MCF 10A (cell line): ENCODE data around the gene SSR4. TPM values are rescaled to one million over a fixed set of nuclear protein-coding genes. Genes with fewer than 3 reads are reported as not detected.

ENCODE experiments used
- BruUV-seq: library from RNA; stranded (reverse); fragments of 400-500 nt; replicated peaks from 2 replicates; lab custom pipeline; 2021; lab: Mats Ljungman, UMichigan
- CTCF ChIA-PET: fragments of 300-600 bp; sonication (Branson Sonifier 250); formaldehyde crosslinking; extraction: SDS; loops from one replicate; lab custom pipeline; 2021; ENCODE audit warnings: antibody characterized with exemption, inconsistent platforms; lab: Yijun Ruan, JAX
- POLR2A ChIA-PET: fragments of 300-600, 350-650 bp; sonication (Branson Sonifier 250); formaldehyde crosslinking; extraction: SDS; loops from one replicate; lab custom pipeline; 2020; ENCODE audit warnings: antibody characterized with exemption, inconsistent platforms; lab: Yijun Ruan, JAX
- DNase-seq: peaks from one replicate; pipeline ENCODE4 v3.0.0-alpha.2; 2018; ENCODE audit not compliant: unreplicated experiment
- H3K27ac Mint-ChIP-seq: one replicate; pipeline ENCODE4 v1.8.0; 2022; ENCODE audit warnings: mild to moderate bottlenecking, low read depth, mixed read lengths; ENCODE audit not compliant: unreplicated experiment
- H3K27me3 Mint-ChIP-seq: one replicate; pipeline ENCODE4 v1.8.0; 2022; ENCODE audit warnings: mixed read lengths; ENCODE audit not compliant: insufficient read depth, unreplicated experiment
- H3K36me3 Mint-ChIP-seq: one replicate; pipeline ENCODE4 v1.8.0; 2022; ENCODE audit warnings: mild to moderate bottlenecking, moderate library complexity, mixed read lengths; ENCODE audit not compliant: insufficient read depth, unreplicated experiment
- H3K4me1 Mint-ChIP-seq: one replicate; pipeline ENCODE4 v1.8.0; 2022; ENCODE audit warnings: mixed read lengths; ENCODE audit not compliant: insufficient read depth, unreplicated experiment
- H3K4me3 Mint-ChIP-seq: one replicate; pipeline ENCODE4 v1.8.0; 2022; ENCODE audit warnings: mild to moderate bottlenecking, moderate library complexity, mixed read lengths; ENCODE audit not compliant: unreplicated experiment
- H3K9me3 Mint-ChIP-seq: one replicate; pipeline ENCODE4 v1.8.0; 2022; ENCODE audit warnings: mixed read lengths; ENCODE audit not compliant: unreplicated experiment
- CTCF ChIP-seq: fragments of 200-600 bp; IDR thresholded peaks from one replicate; pipeline ENCODE4 v1.8.0; 2022; ENCODE audit warnings: antibody characterized with exemption, mild to moderate bottlenecking; ENCODE audit not compliant: unreplicated experiment
- intact Hi-C: fragments of 100-400 bp; cut with micrococcal nuclease; formaldehyde crosslinking; loops from 2 replicates; pipeline ENCODE4 v1.14.1; 2022
- total RNA-seq: library from RNA; stranded (reverse); gene quantifications from 2 replicates; pipeline ENCODE4 v1.2.3, GENCODE V29; 2022

Gene SSR4
- total RNA-seq, 1 experiment from 2014 or later, result 328 TPM

GRCh38 chrX:153777261-153778090 is 17.0 kb upstream of the SSR4 start:
- Mint-ChIP-seq H3K36me3 (peaks cover 17% of the 10 kb centered on the region), H3K27ac (no peak overlapping the region), H3K27me3 (no peaks in the 10 kb centered on the region), H3K4me3 (no peak overlapping the region), H3K9me3 (no peaks in the 10 kb centered on the region), H3K4me1 (no peaks in the 10 kb centered on the region)
- intact Hi-C loops, result no loop called here
- ChIA-PET POLR2A (no interaction called here), CTCF (interaction anchor here (0.6 to 1.2 kb wide), 2 partner anchors 15 to 152 kb away, joined by 3 read pairs; no protein-coding TSS in a partner anchor)
- no peak for DNase-seq
- no peak for TF ChIP-seq CTCF
- no TSS peak for BruUV-seq

- Mint-ChIP-seq H3K4me1 (no peaks in the 10 kb centered on the region), H3K36me3 (peaks cover 17% of the 10 kb centered on the region), H3K27ac (no peak overlapping the region), H3K27me3 (no peaks in the 10 kb centered on the region), H3K4me3 (no peak overlapping the region), H3K9me3 (no peaks in the 10 kb centered on the region)
- no peak for DNase-seq
- intact Hi-C loops, result no loop called here
- ChIA-PET POLR2A (no interaction called here), CTCF (interaction anchor here (0.6 to 1.2 kb wide), 2 partner anchors 15 to 152 kb away, joined by 3 read pairs; no protein-coding TSS in a partner anchor)
- no peak for TF ChIP-seq CTCF
- BruUV-seq, result no TSS peak
Observed at GRCh38 chrX:153778181-153778580, 16.3 kb upstream of the SSR4 start.

- Mint-ChIP-seq H3K27ac (no peak overlapping the region), H3K4me3 (no peak overlapping the region), H3K36me3 (peaks cover 17% of the 10 kb centered on the region), H3K4me1 (no peaks in the 10 kb centered on the region), H3K27me3 (no peaks in the 10 kb centered on the region), H3K9me3 (no peaks in the 10 kb centered on the region)
- TF ChIP-seq CTCF, result no peak
- DNase-seq, result no peak
- intact Hi-C loops, result no loop called here
- ChIA-PET CTCF (interaction anchor here (2.0 kb wide), 1 partner anchor 15 kb away, joined by 7 read pairs; the partner anchor contains the start of gene PLXNB3), POLR2A (no interaction called here)
- BruUV-seq, result no TSS peak
Observed at GRCh38 chrX:153778684-153779101, 15.8 kb upstream of the SSR4 start.

- H3K27me3 Mint-ChIP-seq, result no peaks in the 10 kb centered on the region
- no TSS peak for BruUV-seq
- no peak for TF ChIP-seq CTCF
- ChIA-PET POLR2A (no interaction called here), CTCF (interaction anchor here (0.6 to 2.0 kb wide), 2 partner anchors 16 to 60 kb away, joined by 3 to 7 read pairs; partner anchors contain the start of gene PLXNB3)
- no peak for DNase-seq
- no peaks in the 10 kb centered on the region for H3K9me3 Mint-ChIP-seq
- intact Hi-C loops, result no loop called here
- peaks cover 17% of the 10 kb centered on the region for H3K36me3 Mint-ChIP-seq
- H3K27ac Mint-ChIP-seq, result no peak overlapping the region
- H3K4me3 Mint-ChIP-seq, result no peak overlapping the region
- no peaks in the 10 kb centered on the region for H3K4me1 Mint-ChIP-seq
Observed at GRCh38 chrX:153779891-153780677, 14.4 kb upstream of the SSR4 start.
